Subcutaneous abdominal adipose tissue (tissue), 5 donors: ENCODE results near the gene RECQL.
"Not testable (repeated sequence)": the region's sequence is repeated elsewhere in the genome, so short reads cannot be mapped to it uniquely, and the experiment has no call there.

Experiments used
- H3K27ac ChIP-seq: one replicate; pipeline ENCODE4 v1.7.0; 2013; ENCODE audit warnings: low read depth, mild to moderate bottlenecking, inconsistent platforms, low read length, moderate library complexity
- H3K27me3 ChIP-seq, 5 donors: one replicate each; pipeline ENCODE4 v1.7.0; 2013; ENCODE audit warnings: low read length in 5 of 5, inconsistent platforms in 1 of 5; ENCODE audit not compliant: control insufficient read depth in 5 of 5, insufficient read depth in 4 of 5
- H3K36me3 ChIP-seq, 5 donors: one replicate each; pipeline ENCODE4 v1.7.0; 2013; ENCODE audit warnings: low read length in 5 of 5; ENCODE audit not compliant: control insufficient read depth in 5 of 5, insufficient read depth in 5 of 5
- H3K4me1 ChIP-seq, 5 donors: one replicate each; pipeline ENCODE4 v1.7.0; 2013; ENCODE audit warnings: low read length in 5 of 5, mild to moderate bottlenecking in 3 of 5, moderate library complexity in 1 of 5; ENCODE audit not compliant: control insufficient read depth in 5 of 5, insufficient read depth in 5 of 5
- H3K4me3 ChIP-seq, 5 donors: one replicate each; pipeline ENCODE4 v1.7.0; 2013; ENCODE audit warnings: low read length in 5 of 5, low read depth in 1 of 5
- H3K9ac ChIP-seq, 5 donors: one replicate each; pipeline ENCODE4 v1.7.0; 2013; ENCODE audit warnings: low read length in 5 of 5, mild to moderate bottlenecking in 4 of 5, moderate library complexity in 3 of 5
- H3K9me3 ChIP-seq, 5 donors: one replicate each; pipeline ENCODE4 v1.7.0; 2013; ENCODE audit warnings: low read length in 5 of 5; ENCODE audit not compliant: control insufficient read depth in 5 of 5
- donor health status: healthy.
- donor health status: healthy.
- donor health status: healthy.
- donor health status: healthy.
- donor health status: healthy.

The RECQL gene

DNA sequence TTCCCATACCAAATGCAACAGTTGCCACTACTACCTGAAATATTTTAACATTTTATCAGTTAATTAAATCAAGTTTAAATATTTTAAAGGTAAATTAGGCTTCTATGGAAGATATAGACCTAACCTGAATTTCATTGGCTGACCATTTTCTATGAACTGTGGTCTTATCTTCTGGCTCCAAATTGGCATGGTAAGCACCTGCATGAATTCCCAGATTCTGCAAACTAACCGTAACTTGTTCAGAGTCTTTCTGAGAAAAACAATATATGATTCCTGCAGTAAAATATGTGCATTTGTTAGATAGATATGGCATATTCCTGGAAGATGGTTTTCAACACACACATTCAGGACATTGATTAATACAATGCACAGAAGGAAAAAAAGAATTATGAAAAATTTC lies 25.9 kb downstream of the RECQL start:
- Histone ChIP-seq H3K27me3 (no peaks in the 10 kb centered on the region), H3K36me3 (peaks cover 51 to 84% (median 72%) of the 10 kb centered on the region in 5 donors), H3K27ac (no peak overlapping the region), H3K4me3 (no peak overlapping the region), H3K9ac (no peak overlapping the region), H3K4me1 (no peaks in the 10 kb centered on the region), H3K9me3 (no peaks in the 10 kb centered on the region)

DNA sequence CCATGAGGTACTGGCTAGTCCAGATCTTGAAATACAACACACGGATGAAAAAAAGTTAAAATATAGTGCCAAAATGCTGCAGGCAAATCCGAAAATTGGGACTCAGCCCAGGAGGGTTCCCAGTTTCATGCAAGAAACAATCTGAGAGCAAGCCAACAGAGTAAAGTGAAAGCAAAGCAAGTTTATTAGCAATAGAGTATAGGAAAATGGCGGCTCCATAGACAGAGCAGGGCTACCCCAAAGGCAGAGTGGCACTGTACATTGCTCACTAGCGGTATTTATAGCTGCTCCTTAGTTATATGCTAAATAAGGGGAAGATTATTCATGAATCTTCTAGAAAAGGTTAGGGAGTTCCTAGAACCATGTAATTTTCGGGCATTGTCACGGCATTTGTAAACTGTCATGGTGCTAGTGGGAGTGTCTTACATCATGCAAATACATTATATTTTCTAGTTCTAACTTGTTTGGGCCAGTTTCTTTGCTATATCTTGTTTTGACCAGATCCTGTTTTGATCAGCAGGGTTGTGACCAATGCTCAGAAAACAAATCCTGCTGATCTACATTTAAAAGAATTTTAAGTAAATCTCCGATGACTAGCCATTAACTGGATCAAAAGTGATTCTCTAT lies 29.1 kb downstream of the RECQL start:
- no peak overlapping the region for H3K27ac ChIP-seq
- no peak overlapping the region for H3K9ac ChIP-seq
- H3K36me3 ChIP-seq, result peaks cover 40 to 71% (median 65%) of the 10 kb centered on the region in 5 donors
- H3K9me3 ChIP-seq, result no peaks in the 10 kb centered on the region
- H3K4me3 ChIP-seq, result no peak overlapping the region
- no peaks in the 10 kb centered on the region for H3K27me3 ChIP-seq
- no peaks in the 10 kb centered on the region for H3K4me1 ChIP-seq

DNA sequence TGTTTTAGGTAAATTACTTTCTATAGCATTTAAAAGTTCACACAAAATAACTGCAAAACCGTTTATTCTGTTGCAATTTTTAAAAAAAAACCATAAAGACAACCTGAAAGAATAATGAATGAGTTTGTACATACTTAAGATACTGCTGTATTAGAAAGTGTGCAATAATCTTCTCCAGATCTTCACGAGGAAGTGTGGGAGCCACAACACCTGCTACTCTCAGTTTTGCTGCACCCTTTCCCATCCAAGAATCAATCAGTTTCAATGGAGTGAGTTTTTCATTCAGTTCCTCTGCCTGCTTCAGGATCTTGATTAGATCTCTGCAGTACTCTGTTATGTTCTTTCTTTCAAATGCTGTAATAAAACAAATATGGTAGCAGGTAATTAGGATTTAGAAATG lies 30.1 kb downstream of the RECQL start:
- no peak overlapping the region for H3K27ac ChIP-seq
- no peak overlapping the region for H3K4me3 ChIP-seq
- no peaks in the 10 kb centered on the region for H3K9me3 ChIP-seq
- peaks cover 33 to 67% (median 62%) of the 10 kb centered on the region in 5 donors for H3K36me3 ChIP-seq
- no peak overlapping the region for H3K9ac ChIP-seq
- H3K4me1 ChIP-seq, result no peaks in the 10 kb centered on the region
- no peaks in the 10 kb centered on the region for H3K27me3 ChIP-seq

DNA sequence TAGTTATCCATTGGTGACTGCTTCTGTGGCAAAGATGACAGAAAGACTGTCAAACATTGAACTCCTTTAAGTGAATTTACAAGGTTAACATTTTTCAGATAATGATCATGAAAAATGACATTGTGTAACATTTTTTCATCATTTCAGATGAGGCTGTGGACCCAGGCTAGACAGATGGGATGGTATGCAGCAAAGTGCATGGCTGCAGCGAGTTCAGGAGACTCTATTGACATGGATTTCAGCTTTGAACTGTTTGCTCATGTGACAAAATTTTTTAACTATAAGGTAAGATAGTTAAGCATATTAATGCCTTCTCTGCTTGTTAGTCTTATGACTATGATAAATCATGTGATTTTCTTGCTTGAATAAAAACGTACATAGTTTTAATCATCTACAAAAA lies 34.1 kb downstream of the RECQL start:
- peaks cover 32 to 52% (median 48%) of the 10 kb centered on the region in 5 donors for H3K36me3 ChIP-seq
- not testable (repeated sequence) for H3K4me3 ChIP-seq, H3K4me1 ChIP-seq, H3K27ac ChIP-seq, H3K27me3 ChIP-seq, H3K9ac ChIP-seq, H3K9me3 ChIP-seq

DNA sequence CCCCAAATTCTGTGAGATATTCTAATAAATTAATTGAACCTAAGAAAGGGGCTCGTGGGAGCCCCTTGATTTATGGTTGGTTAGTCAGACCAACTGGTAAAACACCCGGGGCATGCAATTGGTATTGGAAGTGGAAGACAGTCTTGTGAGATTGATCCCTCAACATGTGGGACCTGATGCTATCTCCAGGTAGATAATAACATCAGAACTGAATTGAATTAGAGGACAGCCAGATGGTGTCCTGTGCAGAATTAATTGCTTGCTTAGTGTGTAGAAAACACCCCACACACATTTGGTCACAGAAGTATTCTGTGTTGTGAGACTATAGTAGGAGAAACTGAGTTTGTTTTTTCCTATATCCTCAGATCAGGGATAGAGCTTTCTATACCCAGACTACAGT lies 42.0 kb downstream of the RECQL start:
- Histone ChIP-seq H3K36me3 (peaks cover 54 to 79% (median 70%) of the 10 kb centered on the region in 5 donors), H3K27ac (no peak overlapping the region), H3K4me1 (no peaks in the 10 kb centered on the region), H3K27me3 (no peaks in the 10 kb centered on the region), H3K9me3 (no peaks in the 10 kb centered on the region), H3K4me3 (no peak overlapping the region), H3K9ac (no peak overlapping the region)

DNA sequence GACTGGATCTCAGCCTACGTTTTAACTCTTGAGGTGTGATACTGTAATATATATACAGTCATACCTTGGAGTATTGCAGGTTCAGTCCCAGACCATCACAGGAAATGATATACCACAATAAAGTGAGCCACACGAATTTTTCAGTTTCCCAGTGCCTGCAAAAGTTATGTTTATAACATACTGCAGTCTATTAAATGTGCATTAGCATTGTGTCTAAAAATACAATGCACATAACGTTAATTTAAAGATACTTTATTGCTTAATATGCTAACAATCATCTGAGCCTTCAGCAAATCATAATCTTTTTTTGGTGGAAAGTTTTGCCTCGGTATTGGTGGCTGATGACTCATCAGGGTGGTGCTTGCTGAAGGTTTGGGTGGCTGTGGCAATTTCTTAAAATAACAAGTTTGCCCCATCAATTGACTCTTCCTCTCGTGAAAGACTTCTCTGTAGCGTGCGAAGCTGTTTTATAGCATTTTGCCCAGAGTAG lies 45.1 kb downstream of the RECQL start:
- H3K36me3 ChIP-seq, result peaks cover 42 to 63% (median 59%) of the 10 kb centered on the region in 5 donors
- no peak overlapping the region for H3K27ac ChIP-seq
- no peaks in the 10 kb centered on the region for H3K9me3 ChIP-seq
- H3K27me3 ChIP-seq, result no peaks in the 10 kb centered on the region
- no peak overlapping the region for H3K4me3 ChIP-seq
- no peak overlapping the region for H3K9ac ChIP-seq
- no peaks in the 10 kb centered on the region for H3K4me1 ChIP-seq

DNA sequence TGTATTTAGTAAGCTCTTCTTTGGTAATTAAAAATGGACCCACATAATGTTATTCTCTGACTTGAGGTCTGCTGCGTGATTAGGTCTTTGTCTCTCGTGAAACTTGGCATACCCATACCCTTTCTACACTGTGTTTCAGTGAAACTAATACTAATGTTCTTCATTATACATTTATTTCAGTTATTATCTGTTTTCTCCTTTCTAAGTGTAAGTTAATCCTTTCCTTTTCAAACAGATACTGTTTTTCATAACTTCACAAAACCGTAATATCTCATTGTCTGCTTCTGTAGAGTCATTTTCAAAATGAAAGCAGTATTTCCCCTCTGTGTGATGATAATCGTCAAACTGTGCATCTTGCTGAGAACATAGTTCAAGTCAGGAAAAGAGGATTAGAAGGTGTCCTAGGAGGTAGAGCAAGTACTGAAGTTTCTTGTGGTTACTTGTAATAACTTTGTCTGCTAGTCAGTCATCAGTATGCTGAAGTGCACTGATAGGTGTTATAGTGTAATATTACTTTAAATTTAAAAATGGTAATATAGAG lies 48.1 kb downstream of the RECQL start:
- H3K4me3 ChIP-seq, result no peak overlapping the region
- H3K36me3 ChIP-seq, result peaks cover 36 to 61% (median 58%) of the 10 kb centered on the region in 5 donors

DNA sequence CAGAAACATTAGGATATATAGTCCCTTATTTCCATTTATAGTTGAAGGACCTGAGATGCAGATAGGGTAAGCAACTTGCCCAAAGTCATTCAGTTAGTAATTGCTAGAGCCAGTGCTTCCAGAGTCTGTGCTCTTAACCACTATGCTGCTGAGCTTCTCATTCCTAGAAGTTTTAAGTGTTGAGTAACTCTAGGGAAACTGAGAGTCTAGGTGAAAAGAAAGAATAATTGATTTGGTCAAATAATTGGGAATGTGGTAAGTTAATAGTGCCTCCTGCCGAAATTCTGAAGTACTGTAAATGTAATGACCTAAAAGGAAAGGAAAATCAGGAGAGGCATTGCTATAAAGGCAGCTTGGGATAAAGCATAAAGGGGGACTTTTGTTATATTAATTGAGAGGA lies 49.9 kb downstream of the RECQL start:
- Histone ChIP-seq H3K36me3 (peaks cover 30 to 57% (median 55%) of the 10 kb centered on the region in 5 donors), H3K27me3 (no peaks in the 10 kb centered on the region), H3K4me3 (no peak overlapping the region), H3K9ac (no peak overlapping the region), H3K27ac (no peak overlapping the region), H3K4me1 (no peaks in the 10 kb centered on the region), H3K9me3 (no peaks in the 10 kb centered on the region)

More for the DNA sequence above, 48.1 kb downstream of the RECQL start:
- no peaks in the 10 kb centered on the region for H3K9me3 ChIP-seq
- no peak overlapping the region for H3K27ac ChIP-seq
- H3K9ac ChIP-seq, result no peak overlapping the region
- no peaks in the 10 kb centered on the region for H3K4me1 ChIP-seq
- no peaks in the 10 kb centered on the region for H3K27me3 ChIP-seq

DNA sequence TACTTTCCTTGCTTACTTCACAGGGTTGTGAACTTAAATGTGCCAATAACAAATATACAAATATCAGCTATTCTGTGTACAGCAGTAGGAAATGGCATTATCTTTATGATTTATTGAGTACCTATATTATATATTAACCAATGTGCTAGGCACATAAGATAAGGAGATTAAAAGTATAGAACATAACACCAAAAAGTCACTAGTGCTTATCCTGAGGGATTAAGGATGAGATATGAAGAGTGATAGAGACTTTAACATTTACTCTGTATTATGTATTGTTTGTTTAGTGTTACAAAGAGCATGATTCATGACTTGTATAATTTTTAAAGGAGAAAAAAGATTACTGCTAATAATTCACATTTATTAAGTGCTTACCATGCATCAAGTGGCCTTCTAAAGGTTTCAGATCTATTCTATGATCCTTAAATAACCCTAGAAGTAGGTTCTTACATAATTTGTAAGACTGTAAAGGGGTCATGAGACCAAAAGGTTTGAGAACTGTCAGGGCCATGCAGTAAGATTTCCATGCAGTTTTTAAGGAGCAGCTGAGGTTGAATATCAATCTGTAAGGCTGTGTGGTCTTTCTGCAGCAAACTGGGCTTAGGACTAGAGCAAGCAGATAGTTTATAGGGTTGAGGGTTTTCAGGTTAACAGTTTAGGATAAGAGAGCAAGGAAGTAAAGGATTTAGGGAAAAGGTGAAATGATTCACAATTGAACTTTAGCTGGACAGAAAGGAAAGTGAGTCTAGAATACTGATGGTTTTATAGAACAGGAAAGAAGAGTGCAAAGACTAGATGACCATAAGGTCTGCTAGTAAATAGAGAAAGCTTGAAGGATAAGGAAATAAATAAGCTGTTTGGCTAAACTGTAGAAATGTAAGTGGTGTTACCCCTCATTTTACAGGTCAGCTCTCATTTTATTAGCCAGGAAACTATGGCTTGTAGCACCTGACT lies 57.0 kb downstream of the RECQL start:
- peaks cover 31 to 65% (median 41%) of the 10 kb centered on the region in 5 donors for H3K36me3 ChIP-seq
- no peak overlapping the region for H3K4me3 ChIP-seq
- H3K27me3 ChIP-seq, result no peaks in the 10 kb centered on the region
- H3K9ac ChIP-seq, result peak overlapping the region in 1 of 5 donors; percentile 5
- H3K9me3 ChIP-seq, result no peaks in the 10 kb centered on the region
- peaks cover 0 to 12% (median 9%) of the 10 kb centered on the region in 5 donors for H3K4me1 ChIP-seq
- H3K27ac ChIP-seq, result peak overlapping the region; percentile 42

DNA sequence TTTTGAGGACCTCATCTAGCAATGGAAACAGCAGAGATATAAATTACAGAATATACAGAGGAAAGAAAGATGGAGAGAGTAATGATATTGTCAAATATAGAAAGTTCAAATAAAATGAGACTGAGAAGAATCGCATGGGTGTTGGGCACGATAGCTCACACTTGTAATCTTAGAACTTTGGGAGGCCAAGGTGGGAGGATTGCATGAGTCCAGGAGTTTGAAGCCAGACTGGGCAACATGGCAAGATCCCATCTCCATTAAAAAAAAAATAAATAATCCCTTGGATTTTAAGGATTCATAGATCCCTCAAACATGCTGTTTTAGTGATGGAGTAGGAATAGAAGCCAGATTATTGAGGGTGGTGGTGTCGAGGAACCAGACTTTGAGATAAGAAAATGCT lies 62.1 kb downstream of the RECQL start:
- Histone ChIP-seq H3K4me3 (no peak overlapping the region), H3K9me3 (no peaks in the 10 kb centered on the region), H3K4me1 (peaks cover 0 to 27% (median 18%) of the 10 kb centered on the region in 5 donors), H3K36me3 (peaks cover 3 to 25% (median 10%) of the 10 kb centered on the region in 5 donors), H3K27me3 (no peaks in the 10 kb centered on the region), H3K27ac (no peak overlapping the region), H3K9ac (no peak overlapping the region)
